Heart left ventricle (tissue), 13 donors: ENCODE measurements around the gene DCLK1.

Source experiments
- POLR2A ChIP-seq, 2 donors: fragments of 450-650 bp; IDR thresholded peaks; one replicate each; pipeline ENCODE4 v1.6.1; 2017; ENCODE audit warnings: antibody characterized with exemption in 2 of 2, mild to moderate bottlenecking in 2 of 2, moderate library complexity in 2 of 2
- TF ChIP-seq, protein P1 (sequence below), 12 donors: fragments of 200-600 bp; sonication (generic) in 4 of 12; IDR thresholded peaks; one replicate each; pipeline versions ENCODE4 v1.5.0 to v1.8.0; 2018 to 2022; ENCODE audit warnings: antibody characterized with exemption in 12 of 12, mild to moderate bottlenecking in 5 of 12
- donor health status: ischemic (EF 13 %, LVEDD 7.1; RV severe dilation, severe dysfunction).
- donor health status: DM: no; HTN: yes; CAD: no.
- donor health status: DM: no; HTN: no; CAD: no.
- donor health status: ischemic (EF 25% LVEDD 6.9; RV normal size, moderate dysfunction).
- donor health status: ischemic (EF 25% LVEDD 5.7; RV mildly dilated, moderate dysfunction).
- donor health status: ischemic (EF 35%, LVEDD 5.7; RV mildly dilated, moderate dysfunction).
- donor health status: nonischemic (EF 11% LVEDD 7.7; RV severe dilation, severe dysfunction).
- donor health status: DM: yes; HTN: yes; CAD: no.
- donor health status: PGD.
- donor health status: ischemic (EF 29% LVEDD 5.4; RV normal size, mild dysfunction).
- donor health status: nonischemic (EF 23%, LVEDD 6.1; RV moderate dilation, normal function).

DNA sequence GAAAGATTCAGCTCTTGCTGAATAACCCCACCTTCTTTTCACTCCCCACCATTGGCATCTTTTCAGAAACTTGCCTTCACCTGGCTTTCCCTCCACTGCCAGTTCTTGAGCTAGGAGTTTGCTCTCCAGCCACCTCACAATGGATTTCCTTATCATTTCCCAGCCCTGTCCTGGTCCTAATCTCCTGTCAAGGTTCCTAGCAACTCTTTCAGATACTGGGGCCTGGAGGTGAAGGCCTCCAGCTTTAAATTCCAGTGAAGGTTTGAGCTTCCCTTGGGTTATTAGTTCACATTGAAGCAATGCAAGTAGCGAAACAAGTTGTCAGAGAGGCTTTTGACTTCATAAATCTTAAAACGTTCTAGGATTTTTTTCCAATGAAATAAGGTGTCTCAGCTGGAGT lies 333.9 kb downstream of the DCLK1 start:
- TF ChIP-seq, protein P1, sequence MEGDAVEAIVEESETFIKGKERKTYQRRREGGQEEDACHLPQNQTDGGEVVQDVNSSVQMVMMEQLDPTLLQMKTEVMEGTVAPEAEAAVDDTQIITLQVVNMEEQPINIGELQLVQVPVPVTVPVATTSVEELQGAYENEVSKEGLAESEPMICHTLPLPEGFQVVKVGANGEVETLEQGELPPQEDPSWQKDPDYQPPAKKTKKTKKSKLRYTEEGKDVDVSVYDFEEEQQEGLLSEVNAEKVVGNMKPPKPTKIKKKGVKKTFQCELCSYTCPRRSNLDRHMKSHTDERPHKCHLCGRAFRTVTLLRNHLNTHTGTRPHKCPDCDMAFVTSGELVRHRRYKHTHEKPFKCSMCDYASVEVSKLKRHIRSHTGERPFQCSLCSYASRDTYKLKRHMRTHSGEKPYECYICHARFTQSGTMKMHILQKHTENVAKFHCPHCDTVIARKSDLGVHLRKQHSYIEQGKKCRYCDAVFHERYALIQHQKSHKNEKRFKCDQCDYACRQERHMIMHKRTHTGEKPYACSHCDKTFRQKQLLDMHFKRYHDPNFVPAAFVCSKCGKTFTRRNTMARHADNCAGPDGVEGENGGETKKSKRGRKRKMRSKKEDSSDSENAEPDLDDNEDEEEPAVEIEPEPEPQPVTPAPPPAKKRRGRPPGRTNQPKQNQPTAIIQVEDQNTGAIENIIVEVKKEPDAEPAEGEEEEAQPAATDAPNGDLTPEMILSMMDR (IDR thresholded peaks at IDR 0.05) = no peak
- no peak for TF ChIP-seq POLR2A (IDR thresholded peaks at IDR 0.05)
